A549 (cell line): ENCODE measurements around the gene ADA. TPM values are rescaled to one million over a fixed set of nuclear protein-coding genes. Genes with fewer than 3 reads are reported as not detected.

Source experiments
- ATAC-seq, 2 experiments: fragments of 200-7000 bp in 1 of 2; fragments of >200 bp in 1 of 2; cut with Nextera tagmentation in 1 of 2; cut with Tn5 transposase in 1 of 2; 3 replicates each; pipeline versions ENCODE4 v1.8.0 to v1.9.1; 2018 to 2020; ENCODE audit warnings: mild to moderate bottlenecking in 1 of 2, moderate library complexity in 1 of 2
- CTCF ChIA-PET: fragments of 300-600 bp; sonication (Branson Sonifier 250); formaldehyde crosslinking; extraction: SDS; loops from one replicate; lab custom pipeline; 2021; ENCODE audit warnings: antibody characterized with exemption, inconsistent platforms; lab: Yijun Ruan, JAX
- POLR2A ChIA-PET: fragments of 350-600 bp; formaldehyde crosslinking; extraction: SDS; loops from one replicate; lab custom pipeline; 2021; ENCODE audit warnings: antibody characterized with exemption, inconsistent platforms; lab: Yijun Ruan, JAX
- DNase-seq, 2 experiments: peaks; one replicate each; pipeline versions ENCODE4 v3.0.0 to v3.0.0-alpha.2; 2011 to 2016; ENCODE audit warnings: low read depth in 1 of 2, low spot score in 1 of 2
- FAIRE-seq: peaks from 2 replicates; lab custom pipeline; 2011; peaks lifted over from hg19 to GRCh38; lab: Jason Lieb, UNC
- H3K27ac ChIP-seq, 2 experiments: fragments of >200 bp; sonication (Bioruptor Twin); formaldehyde crosslinking; 3 replicates each; pipeline ENCODE4 v1.5.1; 2016 to 2017
- H3K4me1 ChIP-seq: fragments of >200 bp; sonication (Bioruptor Twin); formaldehyde crosslinking; 3 replicates; pipeline ENCODE4 v1.6.1; 2016
- H3K4me2 ChIP-seq: fragments of >200 bp; sonication (Bioruptor Twin); formaldehyde crosslinking; 3 replicates; pipeline ENCODE4 v1.6.1; 2016
- H3K4me3 ChIP-seq: fragments of >200 bp; sonication (Bioruptor Twin); formaldehyde crosslinking; 3 replicates; pipeline ENCODE4 v1.5.1; 2016
- H3K9me3 ChIP-seq: fragments of >200 bp; sonication (Bioruptor Twin); formaldehyde crosslinking; 3 replicates; pipeline ENCODE4 v1.6.1; 2016
- ATOH8 ChIP-seq: fragments of 250-450 bp; sonication (Bioruptor Pico); IDR thresholded peaks from 2 replicates; pipeline ENCODE4 v1.5.0; 2020; ENCODE audit warnings: low read depth, mild to moderate bottlenecking, moderate library complexity
- BCL3 ChIP-seq: fragments of >200 bp; sonication (Bioruptor Twin); formaldehyde crosslinking; IDR thresholded peaks from 3 replicates; pipeline ENCODE4 v1.6.1; 2016
- BHLHE40 ChIP-seq: IDR thresholded peaks from 2 replicates; pipeline ENCODE4 v1.6.1; 2012; ENCODE audit warnings: low read depth, low read length, inconsistent platforms
- CBX8 ChIP-seq: fragments of 200-600 bp; sonication (generic); IDR thresholded peaks from 2 replicates; pipeline ENCODE4 v1.6.1; 2016
- CHD4 ChIP-seq: fragments of 200-600 bp; sonication (generic); IDR thresholded peaks from 2 replicates; pipeline ENCODE4 v1.6.1; 2016; ENCODE audit warnings: antibody characterized with exemption, mild to moderate bottlenecking, borderline replicate concordance
- CTCF ChIP-seq: fragments of >200 bp; sonication (Bioruptor Twin); formaldehyde crosslinking; IDR thresholded peaks from 3 replicates; pipeline ENCODE4 v1.5.1; 2016
- EHF ChIP-seq: fragments of 250-450 bp; sonication (Bioruptor Pico); IDR thresholded peaks from 2 replicates; pipeline ENCODE4 v1.5.0; 2020; ENCODE audit warnings: mild to moderate bottlenecking
- EP300 ChIP-seq, 2 experiments: fragments of >200 bp; sonication (Bioruptor Twin); formaldehyde crosslinking; IDR thresholded peaks; 2 replicates in 1 of 2; 3 replicates in 1 of 2; pipeline ENCODE4 v1.6.1; 2016 to 2017
- ESRRA ChIP-seq: fragments of 150-350 bp; IDR thresholded peaks from 2 replicates; pipeline ENCODE4 v1.6.1; 2014; ENCODE audit warnings: mild to moderate bottlenecking, low read length, borderline replicate concordance
- FOSB ChIP-seq: fragments of 250-450 bp; sonication (Bioruptor Pico); IDR thresholded peaks from 2 replicates; pipeline ENCODE4 v1.5.0; 2020; ENCODE audit warnings: mild to moderate bottlenecking, moderate library complexity
- FOSL2 ChIP-seq, 2 experiments: fragments of 450-650 bp in 1 of 2; fragments of >200 bp in 1 of 2; sonication (Bioruptor Twin) in 1 of 2; formaldehyde crosslinking; IDR thresholded peaks; 2 replicates each; pipeline versions ENCODE4 v1.5.0 to v1.6.1; 2016 to 2020; ENCODE audit warnings: mild to moderate bottlenecking in 1 of 2, moderate library complexity in 1 of 2
- HEYL ChIP-seq: fragments of 250-450 bp; sonication (Bioruptor Pico); IDR thresholded peaks from 2 replicates; pipeline ENCODE4 v1.8.0; 2021; ENCODE audit warnings: mild to moderate bottlenecking, moderate library complexity
- HMGXB4 ChIP-seq: fragments of 250-450 bp; sonication (Bioruptor Pico); IDR thresholded peaks from 2 replicates; pipeline ENCODE4 v1.5.0; 2021; ENCODE audit warnings: mild to moderate bottlenecking, moderate library complexity, borderline replicate concordance
- HOXB13 ChIP-seq: fragments of 250-450 bp; sonication (Bioruptor Pico); IDR thresholded peaks from 2 replicates; pipeline ENCODE4 v1.5.0; 2020; ENCODE audit warnings: low read depth, mild to moderate bottlenecking, moderate library complexity
- JUNB ChIP-seq: fragments of >200 bp; sonication (Bioruptor Twin); formaldehyde crosslinking; IDR thresholded peaks from 2 replicates; pipeline ENCODE4 v1.6.1; 2016
- MAFK ChIP-seq: fragments of 450-650 bp; IDR thresholded peaks from 2 replicates; pipeline ENCODE4 v1.6.1; 2014; ENCODE audit not compliant: partially characterized antibody
- MAX ChIP-seq: IDR thresholded peaks from 2 replicates; pipeline ENCODE4 v1.6.1; 2012
- NFE2L2 ChIP-seq: fragments of 150-350 bp; conservative IDR thresholded peaks from 2 replicates; pipeline ENCODE4 v1.6.1; 2014; ENCODE audit warnings: low read length
- NPAS2 ChIP-seq: fragments of 250-450 bp; sonication (Bioruptor Pico); IDR thresholded peaks from 2 replicates; pipeline ENCODE4 v1.8.0; 2022; ENCODE audit warnings: mild to moderate bottlenecking, moderate library complexity, borderline replicate concordance
- NR3C1 ChIP-seq: fragments of >200 bp; sonication (Bioruptor Twin); formaldehyde crosslinking; IDR thresholded peaks from 3 replicates; pipeline ENCODE4 v1.6.1; 2017
- PHF8 ChIP-seq: fragments of 200-600 bp; sonication (generic); IDR thresholded peaks from 2 replicates; pipeline ENCODE4 v1.6.1; 2016; ENCODE audit warnings: low read depth, mild to moderate bottlenecking, antibody characterized with exemption, moderate library complexity, borderline replicate concordance
- POLR2A ChIP-seq: IDR thresholded peaks from 2 replicates; pipeline ENCODE4 v1.6.1; 2012; ENCODE audit warnings: mild to moderate bottlenecking, low read length
- RAD21 ChIP-seq, 2 experiments: fragments of >200 bp in 1 of 2; sonication (Bioruptor Twin) in 1 of 2; formaldehyde crosslinking in 1 of 2; IDR thresholded peaks in 1 of 2; conservative IDR thresholded peaks in 1 of 2; 2 replicates in 1 of 2; 3 replicates in 1 of 2; pipeline ENCODE4 v1.6.1; 2012 to 2018; ENCODE audit warnings: inconsistent platforms in 1 of 2
- RARB ChIP-seq: fragments of 250-450 bp; sonication (Bioruptor Pico); IDR thresholded peaks from 2 replicates; pipeline ENCODE4 v1.8.0; 2021; ENCODE audit warnings: mild to moderate bottlenecking, moderate library complexity
- REST ChIP-seq: fragments of 200-600 bp; sonication (generic); IDR thresholded peaks from 2 replicates; pipeline ENCODE4 v1.6.1; 2016; ENCODE audit warnings: antibody characterized with exemption, mild to moderate bottlenecking, moderate library complexity
- RNF2 ChIP-seq: fragments of 200-600 bp; sonication (generic); IDR thresholded peaks from 2 replicates; pipeline ENCODE4 v1.6.1; 2016; ENCODE audit warnings: low read depth, mild to moderate bottlenecking, antibody characterized with exemption, moderate library complexity, borderline replicate concordance
- SMC3 ChIP-seq: fragments of >200 bp; sonication (Bioruptor Twin); formaldehyde crosslinking; IDR thresholded peaks from 3 replicates; pipeline ENCODE4 v1.6.1; 2018; ENCODE audit warnings: inconsistent platforms
- TFCP2L1 ChIP-seq: fragments of 250-450 bp; sonication (Bioruptor Pico); IDR thresholded peaks from 2 replicates; pipeline ENCODE4 v1.5.0; 2021; ENCODE audit warnings: mild to moderate bottlenecking
- TP53 ChIP-seq: fragments of 250-450 bp; sonication (Bioruptor Pico); IDR thresholded peaks from 2 replicates; pipeline ENCODE4 v1.5.0; 2021; ENCODE audit warnings: mild to moderate bottlenecking, moderate library complexity
- ZFP36 ChIP-seq: fragments of 450-650 bp; IDR thresholded peaks from 2 replicates; pipeline ENCODE4 v1.6.1; 2014; ENCODE audit warnings: borderline replicate concordance; ENCODE audit not compliant: partially characterized antibody
- WGBS: methylation state at CpG from one replicate; pipeline ENCODE4 v1.1.6; 2017; ENCODE audit errors: missing lambda C conversion rate; 5-methylcytosine and 5-hydroxymethylcytosine counted together
- polyA plus RNA-seq, 4 experiments: library from polyadenylated mRNA; depleted of rRNA in 3 of 4; stranded (reverse); fragments of >200 nt; fragmentation: RNase III in 1 of 4; extraction: RNeasy Plus Mini Kit Qiagen cat#74134 plus additional on column Dnase treatment in 1 of 4; gene quantifications; 2 replicates in 3 of 4; 3 replicates in 1 of 4; pipeline ENCODE4 v1.2.3, GENCODE V29; 2011 to 2017

The ADA gene
- polyA plus RNA-seq, 2 of the 4 experiments (the other 2 are of a cell fraction), result 34.5 to 48.1 TPM

GRCh38 chr20:44660581-44660980, 9.1 kb upstream of the ADA start:
- Histone ChIP-seq H3K4me2 (no peak overlapping the region), H3K27ac (no peak overlapping the region), H3K9me3 (no peaks in the 10 kb centered on the region), H3K4me1 (no peaks in the 10 kb centered on the region), H3K4me3 (no peak overlapping the region)
- FAIRE-seq (no peak), ATAC-seq (no peak), DNase-seq (no peak)
- ChIA-PET POLR2A (no interaction called here), CTCF (interaction anchor here (1.4 to 9.9 kb wide), 2 partner anchors 11 to 23 kb away, joined by 3 to 74 read pairs; no protein-coding TSS in a partner anchor)
- WGBS, result 52% methylated on average over 5 of the region's 5 CpGs
- TF ChIP-seq CBX8 (no peak), SMC3 (no peak), NPAS2 (CRISPR knock-in tag) (no peak), HOXB13 (no peak), TFCP2L1 (no peak), PHF8 (no peak), RAD21 (conservative IDR thresholded peaks at IDR 0.05 in 1 of 2, IDR thresholded peaks at IDR 0.05 in 1 of 2) (no peak), EHF (CRISPR knock-in tag) (no peak), EP300 (IDR thresholded peaks at IDR 0.05) (no peak), MAFK (no peak), RARB (no peak), BHLHE40 (no peak), ATOH8 (CRISPR knock-in tag) (no peak), TP53 (CRISPR knock-in tag) (no peak), RNF2 (no peak)

GRCh38 chr20:44659931-44660330, 8.4 kb upstream of the ADA start:
- no peaks in the 10 kb centered on the region for H3K9me3 ChIP-seq
- ATAC-seq, result no peak
- no peak overlapping the region for H3K4me3 ChIP-seq
- H3K27ac ChIP-seq, result no peak overlapping the region
- ChIA-PET POLR2A (no interaction called here), CTCF (interaction anchor here (1.4 kb wide), 1 partner anchor 11 kb away, joined by 3 read pairs; no protein-coding TSS in a partner anchor)
- DNase-seq, result no peak
- no peaks in the 10 kb centered on the region for H3K4me1 ChIP-seq
- no peak for FAIRE-seq
- no peak overlapping the region for H3K4me2 ChIP-seq
- 87% methylated on average over 2 of the region's 2 CpGs for WGBS
- TF ChIP-seq REST, result no peak
- no peak for TF ChIP-seq NFE2L2
- no peak for TF ChIP-seq FOSB (CRISPR knock-in tag)
- no peak for TF ChIP-seq HEYL (CRISPR knock-in tag)
- no peak for TF ChIP-seq MAFK
- TF ChIP-seq BCL3, result no peak
- TF ChIP-seq ZFP36, result no peak
- TF ChIP-seq HOXB13, result no peak
- no peak for TF ChIP-seq ESRRA
- TF ChIP-seq CHD4, result no peak
- TF ChIP-seq RARB, result no peak
- TF ChIP-seq HMGXB4 (CRISPR knock-in tag), result no peak
- no peak for TF ChIP-seq BHLHE40
- no peak for TF ChIP-seq NR3C1
- TF ChIP-seq JUNB, result no peak
- TF ChIP-seq FOSL2 (IDR thresholded peaks at IDR 0.05), result no peak
- TF ChIP-seq FOSL2 (CRISPR knock-in tag; IDR thresholded peaks at IDR 0.05), result no peak
- TF ChIP-seq POLR2A, result no peak
- no peak for TF ChIP-seq CTCF
- TF ChIP-seq MAX, result no peak
